SJCRH30 (cell line): Measurements from ENCODE around the gene ESYT2. TPM values are rescaled to one million over a fixed set of nuclear protein-coding genes. Genes with fewer than 3 reads are reported as not detected.

Source experiments
- DNase-seq, 2 experiments: peaks; one replicate each; pipeline ENCODE4 v3.0.0-alpha.2; 2015 to 2020
- H3K27ac ChIP-seq: fragments of 250-450 bp; sonication (Bioruptor Pico); 2 replicates; pipeline ENCODE4 v1.5.1; 2020; ENCODE audit warnings: mild to moderate bottlenecking, moderate library complexity
- H3K27me3 ChIP-seq: fragments of 250-450 bp; sonication (Bioruptor Pico); 2 replicates; pipeline ENCODE4 v1.5.1; 2020; ENCODE audit warnings: mild to moderate bottlenecking, moderate library complexity
- H3K36me3 ChIP-seq: fragments of 250-450 bp; sonication (Bioruptor Pico); 2 replicates; pipeline ENCODE4 v1.5.1; 2020; ENCODE audit warnings: mild to moderate bottlenecking, moderate library complexity
- H3K4me1 ChIP-seq: fragments of 250-450 bp; sonication (Bioruptor Pico); 2 replicates; pipeline ENCODE4 v1.5.1; 2020; ENCODE audit warnings: mild to moderate bottlenecking, moderate library complexity
- H3K4me3 ChIP-seq: fragments of 250-450 bp; sonication (Bioruptor Pico); 2 replicates; pipeline ENCODE4 v1.5.1; 2020; ENCODE audit warnings: mild to moderate bottlenecking, moderate library complexity
- H3K9me3 ChIP-seq: fragments of 250-450 bp; sonication (Bioruptor Pico); replicated peaks from 2 replicates; pipeline ENCODE4 v1.5.1; 2020; ENCODE audit warnings: mild to moderate bottlenecking, moderate library complexity
- total RNA-seq: library from RNA; depleted of rRNA; stranded (reverse); fragments of >200 nt; shearing (Covaris generic); gene quantifications from 2 replicates; pipeline ENCODE4 v1.2.3, GENCODE V29; 2014

Gene ESYT2
- total RNA-seq, 1 experiment from 2014 or later = 55.2 TPM

- Histone ChIP-seq H3K27me3 (no peaks in the 10 kb centered on the region), H3K4me1 (0 out of 2 replicates have a peak, but pooled peaks cover 3% of the 10 kb centered on the region), H3K9me3 (peaks cover 6% of the 10 kb centered on the region; the same call in 1 of the 2 replicates), H3K4me3 (no peak overlapping the region), H3K36me3 (peaks cover 37% of the 10 kb centered on the region), H3K27ac (no peak overlapping the region)
- DNase-seq = no peak
Observed at GRCh38 chr7:158781974-158782664, 47.2 kb downstream of the ESYT2 start.

GRCh38 chr7:158781217-158781973 is 47.9 kb downstream of the ESYT2 start:
- DNase-seq = no peak
- no peaks in the 10 kb centered on the region for H3K27me3 ChIP-seq
- H3K27ac ChIP-seq = no peak overlapping the region
- H3K4me1 ChIP-seq = 0 out of 2 replicates have a peak, but pooled peaks cover 3% of the 10 kb centered on the region
- H3K36me3 ChIP-seq = peaks cover 37% of the 10 kb centered on the region
- no peak overlapping the region for H3K4me3 ChIP-seq
- H3K9me3 ChIP-seq = peaks cover 6% of the 10 kb centered on the region; the same call in 1 of the 2 replicates

- Histone ChIP-seq H3K27me3 (no peaks in the 10 kb centered on the region), H3K4me1 (0 out of 2 replicates have a peak, but pooled peaks cover 3% of the 10 kb centered on the region), H3K27ac (no peak overlapping the region), H3K9me3 (peaks cover 6% of the 10 kb centered on the region; the same call in 1 of the 2 replicates), H3K4me3 (no peak overlapping the region), H3K36me3 (peaks cover 30% of the 10 kb centered on the region)
- no peak for DNase-seq
Observed at GRCh38 chr7:158779061-158780000, 50.0 kb downstream of the ESYT2 start.

- DNase-seq = no peak
- Histone ChIP-seq H3K27me3 (no peaks in the 10 kb centered on the region), H3K4me3 (no peak overlapping the region), H3K27ac (no peak overlapping the region), H3K36me3 (peaks cover 30% of the 10 kb centered on the region), H3K4me1 (0 out of 2 replicates have a peak, but pooled peaks cover 3% of the 10 kb centered on the region), H3K9me3 (peaks cover 6% of the 10 kb centered on the region; the same call in 1 of the 2 replicates)
Observed at GRCh38 chr7:158778471-158778870, 50.8 kb downstream of the ESYT2 start.

- Histone ChIP-seq H3K27me3 (no peaks in the 10 kb centered on the region), H3K9me3 (peaks cover 6% of the 10 kb centered on the region; the same call in 1 of the 2 replicates), H3K4me3 (no peak overlapping the region), H3K36me3 (peaks cover 30% of the 10 kb centered on the region), H3K27ac (no peak overlapping the region), H3K4me1 (no peaks in the 10 kb centered on the region)
- no peak for DNase-seq
Observed at GRCh38 chr7:158777793-158778192, 51.5 kb downstream of the ESYT2 start.

GRCh38 chr7:158776474-158776873 is 52.8 kb downstream of the ESYT2 start:
- Histone ChIP-seq H3K27ac (no peak overlapping the region), H3K27me3 (no peaks in the 10 kb centered on the region), H3K9me3 (peaks cover 6% of the 10 kb centered on the region; the same call in 1 of the 2 replicates), H3K4me1 (no peaks in the 10 kb centered on the region), H3K36me3 (peaks cover 22% of the 10 kb centered on the region), H3K4me3 (no peak overlapping the region)
- no peak for DNase-seq

- Histone ChIP-seq H3K27me3 (no peaks in the 10 kb centered on the region), H3K4me1 (no peaks in the 10 kb centered on the region), H3K9me3 (no peaks in the 10 kb centered on the region), H3K4me3 (no peak overlapping the region), H3K27ac (no peak overlapping the region), H3K36me3 (peaks cover 9% of the 10 kb centered on the region; the same call in 1 of the 2 replicates)
- DNase-seq = no peak
Observed at GRCh38 chr7:158774952-158775351, 54.4 kb downstream of the ESYT2 start.

- no peak for DNase-seq
- H3K4me3 ChIP-seq = no peak overlapping the region
- no peaks in the 10 kb centered on the region for H3K27me3 ChIP-seq
- no peak overlapping the region for H3K27ac ChIP-seq
- no peaks in the 10 kb centered on the region for H3K4me1 ChIP-seq
- no peaks in the 10 kb centered on the region for H3K9me3 ChIP-seq
- H3K36me3 ChIP-seq = peaks cover 5% of the 10 kb centered on the region; the same call in 1 of the 2 replicates
Observed at GRCh38 chr7:158772916-158773315, 56.4 kb downstream of the ESYT2 start.

- no peak overlapping the region for H3K4me3 ChIP-seq
- H3K36me3 ChIP-seq = peaks cover 4% of the 10 kb centered on the region; the same call in 1 of the 2 replicates
- no peaks in the 10 kb centered on the region for H3K4me1 ChIP-seq
- H3K9me3 ChIP-seq = no peaks in the 10 kb centered on the region
- H3K27ac ChIP-seq = no peak overlapping the region
- no peaks in the 10 kb centered on the region for H3K27me3 ChIP-seq
- no peak for DNase-seq
Observed at GRCh38 chr7:158771213-158771834, 58.0 kb downstream of the ESYT2 start.

GRCh38 chr7:158767707-158768106 is 61.6 kb downstream of the ESYT2 start:
- no peaks in the 10 kb centered on the region for H3K27me3 ChIP-seq
- H3K27ac ChIP-seq = no peak overlapping the region
- H3K4me1 ChIP-seq = no peaks in the 10 kb centered on the region
- H3K4me3 ChIP-seq = no peak overlapping the region
- no peaks in the 10 kb centered on the region for H3K9me3 ChIP-seq
- peaks cover 10% of the 10 kb centered on the region for H3K36me3 ChIP-seq
- DNase-seq = no peak

- Histone ChIP-seq H3K9me3 (no peaks in the 10 kb centered on the region), H3K27me3 (no peaks in the 10 kb centered on the region), H3K4me1 (no peaks in the 10 kb centered on the region), H3K4me3 (no peak overlapping the region), H3K36me3 (peaks cover 13% of the 10 kb centered on the region), H3K27ac (no peak overlapping the region)
- no peak for DNase-seq
Observed at GRCh38 chr7:158766570-158767281, 62.6 kb downstream of the ESYT2 start.

- no peak overlapping the region for H3K4me3 ChIP-seq
- no peak overlapping the region for H3K27ac ChIP-seq
- H3K9me3 ChIP-seq = no peaks in the 10 kb centered on the region
- H3K4me1 ChIP-seq = no peaks in the 10 kb centered on the region
- peaks cover 21% of the 10 kb centered on the region for H3K36me3 ChIP-seq
- no peak for DNase-seq
- no peaks in the 10 kb centered on the region for H3K27me3 ChIP-seq
Observed at GRCh38 chr7:158765020-158765419, 64.3 kb downstream of the ESYT2 start.

- H3K4me1 ChIP-seq = no peaks in the 10 kb centered on the region
- H3K4me3 ChIP-seq = no peak overlapping the region
- no peak overlapping the region for H3K27ac ChIP-seq
- peaks cover 26% of the 10 kb centered on the region for H3K36me3 ChIP-seq
- no peaks in the 10 kb centered on the region for H3K9me3 ChIP-seq
- DNase-seq = no peak
- no peaks in the 10 kb centered on the region for H3K27me3 ChIP-seq
Observed at GRCh38 chr7:158763454-158764033, 65.8 kb downstream of the ESYT2 start.
